ENCODE measurements around the gene AGK. TPM values are rescaled to one million over a fixed set of nuclear protein-coding genes. Genes with fewer than 3 reads are reported as not detected.

The AGK gene
- total RNA-seq, 1 experiment from 2014 or later: 44.1 TPM

DNA sequence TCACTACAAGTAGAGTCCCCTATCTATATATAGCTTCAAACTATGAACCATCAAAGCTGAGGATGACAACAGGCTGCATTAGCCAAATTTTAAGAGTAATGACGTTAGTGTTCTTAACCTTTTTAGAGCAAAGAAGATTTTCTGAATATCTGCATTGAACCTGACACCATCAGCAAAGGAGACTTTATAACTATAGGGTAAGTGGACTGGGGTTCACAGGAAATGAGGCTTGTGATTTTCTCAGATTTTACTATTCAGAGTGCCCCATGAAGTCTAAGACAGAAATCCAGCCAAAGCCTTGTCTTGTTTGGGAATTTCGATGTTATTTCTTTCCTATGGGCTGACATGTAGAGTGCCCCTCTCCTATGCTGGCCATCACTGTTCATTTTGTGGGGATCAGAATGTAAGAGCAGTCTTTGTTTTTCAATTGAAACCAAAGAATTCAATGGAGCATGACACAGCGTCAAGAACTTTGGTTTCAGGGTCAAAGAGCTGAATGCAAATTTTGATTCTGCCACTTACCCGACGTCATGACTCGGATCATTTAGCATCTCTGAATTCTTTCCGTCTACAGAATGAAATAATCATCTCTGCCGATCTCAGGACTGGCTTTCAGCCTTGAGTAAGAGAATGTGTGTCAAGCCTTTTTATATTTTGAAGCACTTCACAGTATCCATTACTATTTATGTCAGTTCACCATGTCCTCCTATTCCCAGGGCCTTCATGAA lies 98.1 kb downstream of the AGK start:
- Histone ChIP-seq H3K4me3 (no peak overlapping the region), H3K9me2 (ENCODE audit: insufficient read depth) (no peaks in the 10 kb centered on the region), H3K4me1 (replicated peaks; ENCODE audit: insufficient read depth) (peaks cover 6% of the 10 kb centered on the region), H3K27me3 (ENCODE audit: insufficient read depth, low read depth) (no peaks in the 10 kb centered on the region), H3K79me2 (ENCODE audit: low read depth) (no peaks in the 10 kb centered on the region), H3K27ac (no peak overlapping the region), H3K9me3 (ENCODE audit: insufficient read depth, low read depth) (no peaks in the 10 kb centered on the region), H3F3A (ENCODE audit: insufficient read depth, low read depth) (peaks cover 7% of the 10 kb centered on the region; the same call in 1 of the 2 replicates), H3K4me2 (no peak overlapping the region), H2AFZ (no peak overlapping the region), H4K20me1 (ENCODE audit: insufficient read depth) (no peaks in the 10 kb centered on the region), H3K36me3 (ENCODE audit: low read depth) (0 out of 2 replicates have a peak, but pooled peaks cover 5% of the 10 kb centered on the region)
- intact Hi-C loops (cut with micrococcal nuclease; ENCODE audit: unreplicated experiment): loop anchor here (10.0 kb wide), 1 partner anchor 384 kb away; no protein-coding TSS in a partner anchor
- no peak for DNase-seq
- TF ChIP-seq, protein P1, sequence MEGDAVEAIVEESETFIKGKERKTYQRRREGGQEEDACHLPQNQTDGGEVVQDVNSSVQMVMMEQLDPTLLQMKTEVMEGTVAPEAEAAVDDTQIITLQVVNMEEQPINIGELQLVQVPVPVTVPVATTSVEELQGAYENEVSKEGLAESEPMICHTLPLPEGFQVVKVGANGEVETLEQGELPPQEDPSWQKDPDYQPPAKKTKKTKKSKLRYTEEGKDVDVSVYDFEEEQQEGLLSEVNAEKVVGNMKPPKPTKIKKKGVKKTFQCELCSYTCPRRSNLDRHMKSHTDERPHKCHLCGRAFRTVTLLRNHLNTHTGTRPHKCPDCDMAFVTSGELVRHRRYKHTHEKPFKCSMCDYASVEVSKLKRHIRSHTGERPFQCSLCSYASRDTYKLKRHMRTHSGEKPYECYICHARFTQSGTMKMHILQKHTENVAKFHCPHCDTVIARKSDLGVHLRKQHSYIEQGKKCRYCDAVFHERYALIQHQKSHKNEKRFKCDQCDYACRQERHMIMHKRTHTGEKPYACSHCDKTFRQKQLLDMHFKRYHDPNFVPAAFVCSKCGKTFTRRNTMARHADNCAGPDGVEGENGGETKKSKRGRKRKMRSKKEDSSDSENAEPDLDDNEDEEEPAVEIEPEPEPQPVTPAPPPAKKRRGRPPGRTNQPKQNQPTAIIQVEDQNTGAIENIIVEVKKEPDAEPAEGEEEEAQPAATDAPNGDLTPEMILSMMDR (conservative IDR thresholded peaks at IDR 0.05): no peak
- TF ChIP-seq EZH2 (IDR thresholded peaks at IDR 0.05; ENCODE audit: low read depth): no peak
- POLR2A ChIA-PET (ENCODE audit: unreplicated experiment): interaction anchor here (0.6 to 0.7 kb wide), 2 partner anchors 14 to 635 kb away, joined by 3 read pairs; partner anchors contain the start of gene MRPS33
- BruUV-seq (replicated peaks): no TSS peak
- CTCF ChIA-PET: interaction anchor here (0.5 to 1.2 kb wide), 11 partner anchors 14 to 1262 kb away, joined by 3 to 9 read pairs (median 4); partner anchors contain the start of gene SSBP1

DNA sequence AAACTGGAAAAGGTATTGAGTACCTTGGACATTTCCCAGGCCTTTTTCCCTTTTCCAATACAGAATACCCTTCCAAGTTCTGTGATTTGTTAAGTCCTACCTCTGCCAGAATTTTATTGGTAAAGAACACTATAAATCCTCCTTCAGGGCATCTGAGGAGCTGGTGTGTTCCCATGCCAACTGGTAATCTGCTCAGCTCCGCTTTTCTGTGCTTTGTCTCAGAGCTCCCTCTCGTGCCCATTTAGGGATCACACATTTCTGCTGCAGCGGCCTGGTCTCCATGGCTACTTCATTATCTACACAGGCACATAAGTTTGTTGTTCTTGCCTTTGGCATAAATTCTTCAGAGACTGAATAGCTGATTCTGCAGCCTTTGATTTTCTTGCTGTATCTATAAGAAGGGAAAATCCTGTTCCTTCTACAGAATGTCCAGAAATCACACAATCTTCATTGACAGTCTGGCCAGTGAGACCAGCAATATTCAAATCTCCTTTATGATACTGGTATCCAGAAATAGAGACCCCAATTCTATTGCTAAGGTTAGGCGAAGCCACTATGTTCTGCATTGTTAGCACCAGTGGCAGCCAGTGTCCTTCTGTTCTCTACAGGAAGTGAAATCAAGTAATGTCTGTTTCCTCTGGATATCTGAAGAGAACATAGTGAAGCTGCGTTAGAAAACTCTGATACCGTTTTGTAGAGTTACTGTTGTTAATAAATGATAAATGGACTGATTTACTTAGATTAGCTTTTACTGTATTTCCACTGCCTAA lies 98.8 kb downstream of the AGK start:
- Histone ChIP-seq H3F3A (ENCODE audit: insufficient read depth, low read depth) (peaks cover 7% of the 10 kb centered on the region; the same call in 1 of the 2 replicates), H3K4me1 (replicated peaks; ENCODE audit: insufficient read depth) (peaks cover 6% of the 10 kb centered on the region), H4K20me1 (ENCODE audit: insufficient read depth) (no peaks in the 10 kb centered on the region), H3K4me2 (peak overlapping the region; percentile 39), H3K4me3 (no peak overlapping the region), H3K36me3 (ENCODE audit: low read depth) (0 out of 2 replicates have a peak, but pooled peaks cover 10% of the 10 kb centered on the region), H3K9me2 (ENCODE audit: insufficient read depth) (no peaks in the 10 kb centered on the region), H3K27ac (no peak overlapping the region), H3K27me3 (ENCODE audit: insufficient read depth, low read depth) (no peaks in the 10 kb centered on the region), H3K79me2 (ENCODE audit: low read depth) (no peaks in the 10 kb centered on the region), H3K9me3 (ENCODE audit: insufficient read depth, low read depth) (no peaks in the 10 kb centered on the region), H2AFZ (no peak overlapping the region)
- intact Hi-C loops (cut with micrococcal nuclease; ENCODE audit: unreplicated experiment): loop anchor here (1.0 to 10.0 kb wide), 8 partner anchors 117 to 1172 kb away; partner anchors contain the start of gene MRPS33
- CTCF ChIA-PET: interaction anchor here (0.5 to 1.2 kb wide), 8 partner anchors 13 to 1263 kb away, joined by 3 to 9 read pairs (median 4); partner anchors contain the start of genes DENND11 and SSBP1
- BruUV-seq (replicated peaks): TSS peak; percentile 29
- POLR2A ChIA-PET (ENCODE audit: unreplicated experiment): interaction anchor here (0.6 to 0.7 kb wide), 2 partner anchors 13 to 88 kb away, joined by 3 to 6 read pairs; partner anchors contain the start of gene SSBP1
- TF ChIP-seq EZH2 (IDR thresholded peaks at IDR 0.05; ENCODE audit: low read depth): no peak
- TF ChIP-seq, protein P1 (conservative IDR thresholded peaks at IDR 0.05): peak; percentile 85
- peak; percentile 62 to 89 for DNase-seq

DNA sequence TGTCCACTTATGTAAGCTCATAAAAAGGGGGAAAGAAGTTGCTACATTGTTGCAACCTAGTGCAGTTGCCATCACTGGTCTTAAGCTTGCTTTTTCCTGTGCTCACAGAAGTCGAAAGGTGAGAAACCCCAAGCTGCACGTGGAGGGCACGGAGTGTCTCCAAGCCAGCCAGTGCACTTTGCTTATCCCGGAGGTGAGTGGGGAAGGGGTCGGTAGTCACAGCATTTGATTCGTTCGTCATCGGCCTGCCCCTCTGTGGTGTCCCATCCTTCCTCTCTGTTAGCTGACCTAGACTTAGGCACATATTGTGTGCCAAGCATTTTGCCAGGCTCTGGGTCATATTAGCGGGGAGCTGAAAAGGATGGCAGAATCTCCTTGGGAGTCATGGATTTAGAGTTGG lies 100.2 kb downstream of the AGK start:
- Histone ChIP-seq H4K20me1 (ENCODE audit: insufficient read depth) (no peaks in the 10 kb centered on the region), H3K4me3 (no peak overlapping the region), H2AFZ (no peak overlapping the region), H3F3A (ENCODE audit: insufficient read depth, low read depth) (peaks cover 7% of the 10 kb centered on the region; the same call in 1 of the 2 replicates), H3K9me2 (ENCODE audit: insufficient read depth) (no peaks in the 10 kb centered on the region), H3K36me3 (ENCODE audit: low read depth) (peaks cover 16% of the 10 kb centered on the region; the same call in 1 of the 2 replicates), H3K4me2 (no peak overlapping the region), H3K9me3 (ENCODE audit: insufficient read depth, low read depth) (no peaks in the 10 kb centered on the region), H3K27ac (no peak overlapping the region), H3K4me1 (replicated peaks; ENCODE audit: insufficient read depth) (peaks cover 6% of the 10 kb centered on the region), H3K79me2 (ENCODE audit: low read depth) (no peaks in the 10 kb centered on the region), H3K27me3 (ENCODE audit: insufficient read depth, low read depth) (no peaks in the 10 kb centered on the region)
- ChIA-PET POLR2A (ENCODE audit: unreplicated experiment) (interaction anchor here (0.6 kb wide), 1 partner anchor 34 kb away, joined by 4 read pairs; no protein-coding TSS in a partner anchor), CTCF (interaction anchor here (0.9 kb wide), 1 partner anchor 85 kb away, joined by 3 read pairs; no protein-coding TSS in a partner anchor)
- DNase-seq: no peak
- intact Hi-C loops (cut with micrococcal nuclease; ENCODE audit: unreplicated experiment): loop anchor here (2.0 to 5.0 kb wide), 5 partner anchors 381 to 1134 kb away; partner anchors contain the start of gene MRPS33
- no TSS peak for BruUV-seq (replicated peaks)
- no peak for TF ChIP-seq EZH2 (IDR thresholded peaks at IDR 0.05; ENCODE audit: low read depth)
- TF ChIP-seq, protein P1 (conservative IDR thresholded peaks at IDR 0.05): no peak

All from PC-9 (cell line).